Lower lobe of right lung (tissue), 2 donors: ENCODE results near the gene CHKB. TPM values are rescaled to one million over a fixed set of nuclear protein-coding genes. Genes with fewer than 3 reads are reported as not detected.
"Not testable (repeated sequence)": the region's sequence is repeated elsewhere in the genome, so short reads cannot be mapped to it uniquely, and the experiment has no call there.

Experiments used
- ATAC-seq, 2 donors: fragments of 200-7000 bp; cut with Tn5 transposase; one replicate each; pipeline ENCODE4 v1.9.1; 2020 to 2022; ENCODE audit warnings: mild to moderate bottlenecking in 2 of 2, moderate library complexity in 2 of 2
- DNase-seq: peaks from one replicate; pipeline ENCODE4 v3.0.0-alpha.2; 2020
- H3K27ac ChIP-seq: fragments of 200-600 bp; one replicate; pipeline ENCODE4 v1.8.0; 2022
- H3K27me3 ChIP-seq: fragments of 200-600 bp; one replicate; pipeline ENCODE4 v1.8.0; 2022; ENCODE audit warnings: low read depth
- H3K36me3 ChIP-seq: fragments of 200-600 bp; one replicate; pipeline ENCODE4 v1.8.0; 2022; ENCODE audit warnings: mild to moderate bottlenecking
- H3K4me1 ChIP-seq: fragments of 200-600 bp; one replicate; pipeline ENCODE4 v1.8.0; 2022
- H3K4me3 ChIP-seq: fragments of 200-600 bp; one replicate; pipeline ENCODE4 v1.8.0; 2022; ENCODE audit warnings: mild to moderate bottlenecking
- H3K9me3 ChIP-seq: fragments of 200-600 bp; one replicate; pipeline ENCODE4 v1.8.0; 2022
- CTCF ChIP-seq: fragments of 200-600 bp; IDR thresholded peaks from one replicate; pipeline ENCODE4 v1.8.0; 2022; ENCODE audit warnings: antibody characterized with exemption, mild to moderate bottlenecking
- intact Hi-C: fragments of 100-400 bp; cut with DNase I; formaldehyde crosslinking; loops from one replicate; pipeline ENCODE4 v1.11.0; 2022
- total RNA-seq: library from RNA; stranded (reverse); fragmentation: NEBNext Ultra II Directional; extraction: Animal tissue kit (Norgen Biotek cat#: 25700); gene quantifications from one replicate; pipeline ENCODE4 v1.2.1, GENCODE V29; 2021
- donor health status: DM: no; HTN: yes; CAD: no; lungs with severe emphysema.

The CHKB gene
- total RNA-seq, 1 donor from 2014 or later, result 76.7 TPM

- Histone ChIP-seq H3K27me3 (peaks cover 11% of the 10 kb centered on the region), H3K4me3 (no peak overlapping the region), H3K27ac (no peak overlapping the region), H3K9me3 (no peaks in the 10 kb centered on the region), H3K36me3 (no peaks in the 10 kb centered on the region), H3K4me1 (peaks cover 8% of the 10 kb centered on the region)
- DNase-seq (no peak), ATAC-seq (no peak)
- intact Hi-C loops, result no loop called here
- TF ChIP-seq CTCF, result no peak
These were observed 27.4 kb upstream of the CHKB start for GRCh38 chr22:50610041-50610451.

GRCh38 chr22:50609599-50609998 is 26.9 kb upstream of the CHKB start:
- H3K4me1 ChIP-seq, result peaks cover 8% of the 10 kb centered on the region
- H3K36me3 ChIP-seq, result no peaks in the 10 kb centered on the region
- DNase-seq, result no peak
- intact Hi-C loops, result no loop called here
- no peak overlapping the region for H3K27ac ChIP-seq
- H3K4me3 ChIP-seq, result no peak overlapping the region
- TF ChIP-seq CTCF, result no peak
- H3K9me3 ChIP-seq, result no peaks in the 10 kb centered on the region
- peaks cover 16% of the 10 kb centered on the region for H3K27me3 ChIP-seq
- ATAC-seq, result no peak

GRCh38 chr22:50608996-50609395 is 26.3 kb upstream of the CHKB start:
- Histone ChIP-seq H3K4me1 (peaks cover 8% of the 10 kb centered on the region), H3K27ac (no peak overlapping the region), H3K9me3 (no peaks in the 10 kb centered on the region), H3K27me3 (peaks cover 19% of the 10 kb centered on the region), H3K4me3 (no peak overlapping the region), H3K36me3 (no peaks in the 10 kb centered on the region)
- intact Hi-C loops, result no loop called here
- ATAC-seq (no peak), DNase-seq (no peak)
- no peak for TF ChIP-seq CTCF

GRCh38 chr22:50608058-50608840 is 25.6 kb upstream of the CHKB start:
- peaks cover 27% of the 10 kb centered on the region for H3K27me3 ChIP-seq
- H3K36me3 ChIP-seq, H3K4me3 ChIP-seq, H3K27ac ChIP-seq, DNase-seq, H3K4me1 ChIP-seq, intact Hi-C loops, ATAC-seq, H3K9me3 ChIP-seq: not testable (repeated sequence)

- ATAC-seq, result no peak
- Histone ChIP-seq H3K27ac (no peak overlapping the region), H3K36me3 (no peaks in the 10 kb centered on the region), H3K4me1 (no peaks in the 10 kb centered on the region), H3K4me3 (no peak overlapping the region), H3K9me3 (no peaks in the 10 kb centered on the region), H3K27me3 (peaks cover 33% of the 10 kb centered on the region)
- intact Hi-C loops, result no loop called here
- no peak for DNase-seq
- TF ChIP-seq CTCF, result no peak
These were observed 25.0 kb upstream of the CHKB start for GRCh38 chr22:50607659-50608020.

GRCh38 chr22:50606946-50607658 is 24.5 kb upstream of the CHKB start:
- ATAC-seq, result no peak

More at GRCh38 chr22:50606946-50607658, 24.5 kb upstream of the CHKB start:
- TF ChIP-seq CTCF, result no peak
- H3K9me3 ChIP-seq, result no peaks in the 10 kb centered on the region
- DNase-seq, result no peak
- H3K4me3 ChIP-seq, result no peak overlapping the region
- no peaks in the 10 kb centered on the region for H3K4me1 ChIP-seq
- intact Hi-C loops, result no loop called here
- no peaks in the 10 kb centered on the region for H3K36me3 ChIP-seq
- no peak overlapping the region for H3K27ac ChIP-seq
- peaks cover 36% of the 10 kb centered on the region for H3K27me3 ChIP-seq
